ENCODE results near the gene AOC2. TPM values are rescaled to one million over a fixed set of nuclear protein-coding genes. Genes with fewer than 3 reads are reported as not detected.

AOC2 gene
- total and polyA plus RNA-seq, 2 of the 13 experiments (the other 11 are each of a cell fraction or from before 2014, with no cell fraction given): 1.2 to 3.3 TPM

- TF ChIP-seq KDM2A (CRISPR knock-in tag; IDR thresholded peaks at IDR 0.05; ENCODE audit: borderline replicate concordance, low read depth): peak; percentile 97
- no peak for TF ChIP-seq FOXP1 (IDR thresholded peaks at IDR 0.05)
- no peak for TF ChIP-seq FOXP1 (CRISPR knock-in tag; IDR thresholded peaks at IDR 0.05)
- TF ChIP-seq ZFP41 (CRISPR knock-in tag; IDR thresholded peaks at IDR 0.05; ENCODE audit: borderline replicate concordance): no peak
- TF ChIP-seq ZNF780A (CRISPR knock-in tag; IDR thresholded peaks at IDR 0.05): peak; percentile 85; the same call in 1 of the 2 replicates
- TF ChIP-seq REL (CRISPR knock-in tag; conservative IDR thresholded peaks at IDR 0.05): peak; percentile 81; the same call in 1 of the 2 replicates
- no peak for TF ChIP-seq MBNL3 (CRISPR knock-in tag; conservative IDR thresholded peaks at IDR 0.05)
- peak; percentile 84 for TF ChIP-seq CBFB (CRISPR knock-in tag; IDR thresholded peaks at IDR 0.05)
- no peak; the same call in 1 of the 2 replicates for TF ChIP-seq ZNF569 (CRISPR knock-in tag; IDR thresholded peaks at IDR 0.05; ENCODE audit: borderline replicate concordance)
- peak; percentile 59; the same call in 1 of the 2 replicates for TF ChIP-seq ZSCAN29 (CRISPR knock-in tag; conservative IDR thresholded peaks at IDR 0.05)
- TF ChIP-seq FOSL2 (CRISPR knock-in tag; IDR thresholded peaks at IDR 0.05): peak; percentile 58
- no peak for TF ChIP-seq ISX (CRISPR knock-in tag; conservative IDR thresholded peaks at IDR 0.05)
- TF ChIP-seq ZNF589 (CRISPR knock-in tag; conservative IDR thresholded peaks at IDR 0.05): peak; percentile 97
- TF ChIP-seq U2AF1 (optimal IDR thresholded peaks at IDR 0.05; ENCODE audit: low read depth, low read length): no peak
- no peak for TF ChIP-seq DNMT1 (CRISPR knock-in tag; IDR thresholded peaks at IDR 0.05)
- TF ChIP-seq ZFYVE20 (CRISPR knock-in tag; IDR thresholded peaks at IDR 0.05; ENCODE audit: borderline replicate concordance, low read depth): no peak; the same call in 1 of the 2 replicates
- no peak for TF ChIP-seq ZFP36L2 (CRISPR knock-in tag; IDR thresholded peaks at IDR 0.05)
- TF ChIP-seq CREBL2 (CRISPR knock-in tag; IDR thresholded peaks at IDR 0.05; ENCODE audit: borderline replicate concordance): 0 out of 2 replicates have a peak, but pooled peaks have one; percentile 49
- TF ChIP-seq TAF15 (IDR thresholded peaks at IDR 0.05; ENCODE audit: low read depth, low read length, poor library complexity, severe bottlenecking): peak; percentile 90
- TF ChIP-seq ZNF292 (CRISPR knock-in tag; IDR thresholded peaks at IDR 0.05; ENCODE audit: borderline replicate concordance, low read depth): peak; percentile 71; the same call in 1 of the 2 replicates
- TF ChIP-seq ZNF383 (CRISPR knock-in tag; IDR thresholded peaks at IDR 0.05; ENCODE audit: borderline replicate concordance): no peak
- peak; percentile 96 for TF ChIP-seq ZNF274 (CRISPR knock-in tag; IDR thresholded peaks at IDR 0.05)
- no peak for TF ChIP-seq RAD51 (IDR thresholded peaks at IDR 0.05; ENCODE audit: borderline replicate concordance)
- no peak for TF ChIP-seq GZF1 (CRISPR knock-in tag; IDR thresholded peaks at IDR 0.05)
- TF ChIP-seq, protein P1, sequence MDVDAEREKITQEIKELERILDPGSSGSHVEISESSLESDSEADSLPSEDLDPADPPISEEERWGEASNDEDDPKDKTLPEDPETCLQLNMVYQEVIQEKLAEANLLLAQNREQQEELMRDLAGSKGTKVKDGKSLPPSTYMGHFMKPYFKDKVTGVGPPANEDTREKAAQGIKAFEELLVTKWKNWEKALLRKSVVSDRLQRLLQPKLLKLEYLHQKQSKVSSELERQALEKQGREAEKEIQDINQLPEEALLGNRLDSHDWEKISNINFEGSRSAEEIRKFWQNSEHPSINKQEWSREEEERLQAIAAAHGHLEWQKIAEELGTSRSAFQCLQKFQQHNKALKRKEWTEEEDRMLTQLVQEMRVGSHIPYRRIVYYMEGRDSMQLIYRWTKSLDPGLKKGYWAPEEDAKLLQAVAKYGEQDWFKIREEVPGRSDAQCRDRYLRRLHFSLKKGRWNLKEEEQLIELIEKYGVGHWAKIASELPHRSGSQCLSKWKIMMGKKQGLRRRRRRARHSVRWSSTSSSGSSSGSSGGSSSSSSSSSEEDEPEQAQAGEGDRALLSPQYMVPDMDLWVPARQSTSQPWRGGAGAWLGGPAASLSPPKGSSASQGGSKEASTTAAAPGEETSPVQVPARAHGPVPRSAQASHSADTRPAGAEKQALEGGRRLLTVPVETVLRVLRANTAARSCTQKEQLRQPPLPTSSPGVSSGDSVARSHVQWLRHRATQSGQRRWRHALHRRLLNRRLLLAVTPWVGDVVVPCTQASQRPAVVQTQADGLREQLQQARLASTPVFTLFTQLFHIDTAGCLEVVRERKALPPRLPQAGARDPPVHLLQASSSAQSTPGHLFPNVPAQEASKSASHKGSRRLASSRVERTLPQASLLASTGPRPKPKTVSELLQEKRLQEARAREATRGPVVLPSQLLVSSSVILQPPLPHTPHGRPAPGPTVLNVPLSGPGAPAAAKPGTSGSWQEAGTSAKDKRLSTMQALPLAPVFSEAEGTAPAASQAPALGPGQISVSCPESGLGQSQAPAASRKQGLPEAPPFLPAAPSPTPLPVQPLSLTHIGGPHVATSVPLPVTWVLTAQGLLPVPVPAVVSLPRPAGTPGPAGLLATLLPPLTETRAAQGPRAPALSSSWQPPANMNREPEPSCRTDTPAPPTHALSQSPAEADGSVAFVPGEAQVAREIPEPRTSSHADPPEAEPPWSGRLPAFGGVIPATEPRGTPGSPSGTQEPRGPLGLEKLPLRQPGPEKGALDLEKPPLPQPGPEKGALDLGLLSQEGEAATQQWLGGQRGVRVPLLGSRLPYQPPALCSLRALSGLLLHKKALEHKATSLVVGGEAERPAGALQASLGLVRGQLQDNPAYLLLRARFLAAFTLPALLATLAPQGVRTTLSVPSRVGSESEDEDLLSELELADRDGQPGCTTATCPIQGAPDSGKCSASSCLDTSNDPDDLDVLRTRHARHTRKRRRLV (CRISPR knock-in tag; IDR thresholded peaks at IDR 0.05): peak; percentile 91
- TF ChIP-seq ZNF670 (CRISPR knock-in tag; IDR thresholded peaks at IDR 0.05; ENCODE audit: borderline replicate concordance): no peak
Measured at GRCh38 chr17:42798383-42799380, 45.7 kb upstream of the AOC2 start, which contains the start of the genes CNTD1 and COA3 (continued).

All from HepG2 (cell line).